ENCODE measurements around the gene C12orf76. TPM values are rescaled to one million over a fixed set of nuclear protein-coding genes. Genes with fewer than 3 reads are reported as not detected.

Gene C12orf76
- total and polyA plus RNA-seq, 2 of the 13 experiments (the other 11 are each of a cell fraction or from before 2014, with no cell fraction given) = 15.8 to 38.4 TPM

DNA sequence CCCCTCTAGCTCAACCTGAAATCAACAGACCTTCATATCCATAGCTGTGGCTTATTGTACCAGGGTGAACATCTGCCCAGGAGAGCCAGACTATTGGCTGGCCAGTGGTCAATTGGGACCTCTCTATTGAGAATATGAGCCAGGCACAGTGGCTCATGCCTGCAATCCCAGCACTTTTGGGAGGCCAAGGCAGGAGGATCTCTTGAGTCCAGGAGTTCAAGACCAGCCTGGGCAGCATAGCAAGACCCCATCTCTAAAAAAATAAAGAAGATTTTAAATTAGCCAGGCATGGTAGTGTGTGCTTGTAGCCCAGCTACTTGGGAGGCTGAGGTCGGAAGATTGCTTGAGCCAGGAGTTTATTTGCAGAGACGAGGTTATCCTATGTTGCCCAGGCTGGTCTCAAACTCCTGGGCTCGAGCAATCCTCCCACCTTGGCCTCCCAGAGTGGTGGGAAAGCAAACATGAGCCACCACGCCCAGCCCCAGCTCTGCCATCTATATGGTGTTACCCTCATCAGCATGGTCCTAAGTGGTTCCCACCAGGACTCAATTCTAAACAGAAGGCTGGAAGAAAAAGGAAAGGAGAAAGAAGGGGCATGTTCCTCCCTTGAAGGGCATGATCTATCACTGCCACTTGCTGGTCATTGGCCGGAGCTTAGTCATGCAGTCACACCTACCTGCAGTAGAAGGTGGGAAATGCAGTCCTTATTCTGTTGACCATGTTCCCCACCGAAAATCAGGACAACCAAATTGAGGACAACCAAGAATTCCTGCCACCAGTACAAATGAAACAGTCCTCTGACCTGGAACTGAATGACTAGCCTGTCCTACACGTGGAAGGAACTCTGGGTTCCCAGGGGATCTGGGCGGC lies 42.2 kb upstream of the C12orf76 start (continued):
- TF ChIP-seq, protein P1, sequence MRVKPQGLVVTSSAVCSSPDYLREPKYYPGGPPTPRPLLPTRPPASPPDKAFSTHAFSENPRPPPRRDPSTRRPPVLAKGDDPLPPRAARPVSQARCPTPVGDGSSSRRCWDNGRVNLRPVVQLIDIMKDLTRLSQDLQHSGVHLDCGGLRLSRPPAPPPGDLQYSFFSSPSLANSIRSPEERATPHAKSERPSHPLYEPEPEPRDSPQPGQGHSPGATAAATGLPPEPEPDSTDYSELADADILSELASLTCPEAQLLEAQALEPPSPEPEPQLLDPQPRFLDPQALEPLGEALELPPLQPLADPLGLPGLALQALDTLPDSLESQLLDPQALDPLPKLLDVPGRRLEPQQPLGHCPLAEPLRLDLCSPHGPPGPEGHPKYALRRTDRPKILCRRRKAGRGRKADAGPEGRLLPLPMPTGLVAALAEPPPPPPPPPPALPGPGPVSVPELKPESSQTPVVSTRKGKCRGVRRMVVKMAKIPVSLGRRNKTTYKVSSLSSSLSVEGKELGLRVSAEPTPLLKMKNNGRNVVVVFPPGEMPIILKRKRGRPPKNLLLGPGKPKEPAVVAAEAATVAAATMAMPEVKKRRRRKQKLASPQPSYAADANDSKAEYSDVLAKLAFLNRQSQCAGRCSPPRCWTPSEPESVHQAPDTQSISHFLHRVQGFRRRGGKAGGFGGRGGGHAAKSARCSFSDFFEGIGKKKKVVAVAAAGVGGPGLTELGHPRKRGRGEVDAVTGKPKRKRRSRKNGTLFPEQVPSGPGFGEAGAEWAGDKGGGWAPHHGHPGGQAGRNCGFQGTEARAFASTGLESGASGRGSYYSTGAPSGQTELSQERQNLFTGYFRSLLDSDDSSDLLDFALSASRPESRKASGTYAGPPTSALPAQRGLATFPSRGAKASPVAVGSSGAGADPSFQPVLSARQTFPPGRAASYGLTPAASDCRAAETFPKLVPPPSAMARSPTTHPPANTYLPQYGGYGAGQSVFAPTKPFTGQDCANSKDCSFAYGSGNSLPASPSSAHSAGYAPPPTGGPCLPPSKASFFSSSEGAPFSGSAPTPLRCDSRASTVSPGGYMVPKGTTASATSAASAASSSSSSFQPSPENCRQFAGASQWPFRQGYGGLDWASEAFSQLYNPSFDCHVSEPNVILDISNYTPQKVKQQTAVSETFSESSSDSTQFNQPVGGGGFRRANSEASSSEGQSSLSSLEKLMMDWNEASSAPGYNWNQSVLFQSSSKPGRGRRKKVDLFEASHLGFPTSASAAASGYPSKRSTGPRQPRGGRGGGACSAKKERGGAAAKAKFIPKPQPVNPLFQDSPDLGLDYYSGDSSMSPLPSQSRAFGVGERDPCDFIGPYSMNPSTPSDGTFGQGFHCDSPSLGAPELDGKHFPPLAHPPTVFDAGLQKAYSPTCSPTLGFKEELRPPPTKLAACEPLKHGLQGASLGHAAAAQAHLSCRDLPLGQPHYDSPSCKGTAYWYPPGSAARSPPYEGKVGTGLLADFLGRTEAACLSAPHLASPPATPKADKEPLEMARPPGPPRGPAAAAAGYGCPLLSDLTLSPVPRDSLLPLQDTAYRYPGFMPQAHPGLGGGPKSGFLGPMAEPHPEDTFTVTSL (CRISPR knock-in tag; IDR thresholded peaks at IDR 0.05; ENCODE audit: borderline replicate concordance) = no peak
- TF ChIP-seq, protein P2, sequence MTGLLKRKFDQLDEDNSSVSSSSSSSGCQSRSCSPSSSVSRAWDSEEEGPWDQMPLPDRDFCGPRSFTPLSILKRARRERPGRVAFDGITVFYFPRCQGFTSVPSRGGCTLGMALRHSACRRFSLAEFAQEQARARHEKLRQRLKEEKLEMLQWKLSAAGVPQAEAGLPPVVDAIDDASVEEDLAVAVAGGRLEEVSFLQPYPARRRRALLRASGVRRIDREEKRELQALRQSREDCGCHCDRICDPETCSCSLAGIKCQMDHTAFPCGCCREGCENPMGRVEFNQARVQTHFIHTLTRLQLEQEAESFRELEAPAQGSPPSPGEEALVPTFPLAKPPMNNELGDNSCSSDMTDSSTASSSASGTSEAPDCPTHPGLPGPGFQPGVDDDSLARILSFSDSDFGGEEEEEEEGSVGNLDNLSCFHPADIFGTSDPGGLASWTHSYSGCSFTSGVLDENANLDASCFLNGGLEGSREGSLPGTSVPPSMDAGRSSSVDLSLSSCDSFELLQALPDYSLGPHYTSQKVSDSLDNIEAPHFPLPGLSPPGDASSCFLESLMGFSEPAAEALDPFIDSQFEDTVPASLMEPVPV (CRISPR knock-in tag; IDR thresholded peaks at IDR 0.05) = no peak
- TF ChIP-seq, protein P3, sequence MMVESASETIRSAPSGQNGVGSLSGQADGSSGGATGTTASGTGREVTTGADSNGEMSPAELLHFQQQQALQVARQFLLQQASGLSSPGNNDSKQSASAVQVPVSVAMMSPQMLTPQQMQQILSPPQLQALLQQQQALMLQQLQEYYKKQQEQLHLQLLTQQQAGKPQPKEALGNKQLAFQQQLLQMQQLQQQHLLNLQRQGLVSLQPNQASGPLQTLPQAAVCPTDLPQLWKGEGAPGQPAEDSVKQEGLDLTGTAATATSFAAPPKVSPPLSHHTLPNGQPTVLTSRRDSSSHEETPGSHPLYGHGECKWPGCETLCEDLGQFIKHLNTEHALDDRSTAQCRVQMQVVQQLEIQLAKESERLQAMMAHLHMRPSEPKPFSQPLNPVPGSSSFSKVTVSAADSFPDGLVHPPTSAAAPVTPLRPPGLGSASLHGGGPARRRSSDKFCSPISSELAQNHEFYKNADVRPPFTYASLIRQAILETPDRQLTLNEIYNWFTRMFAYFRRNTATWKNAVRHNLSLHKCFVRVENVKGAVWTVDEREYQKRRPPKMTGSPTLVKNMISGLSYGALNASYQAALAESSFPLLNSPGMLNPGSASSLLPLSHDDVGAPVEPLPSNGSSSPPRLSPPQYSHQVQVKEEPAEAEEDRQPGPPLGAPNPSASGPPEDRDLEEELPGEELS (CRISPR knock-in tag; IDR thresholded peaks at IDR 0.05) = no peak
- TF ChIP-seq, protein P4, sequence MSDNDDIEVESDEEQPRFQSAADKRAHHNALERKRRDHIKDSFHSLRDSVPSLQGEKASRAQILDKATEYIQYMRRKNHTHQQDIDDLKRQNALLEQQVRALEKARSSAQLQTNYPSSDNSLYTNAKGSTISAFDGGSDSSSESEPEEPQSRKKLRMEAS (IDR thresholded peaks at IDR 0.05) = no peak
- TF ChIP-seq ADNP (CRISPR knock-in tag; IDR thresholded peaks at IDR 0.05) = peak; percentile 24; the same call in 1 of the 2 replicates
- TF ChIP-seq ZNF292 (CRISPR knock-in tag; IDR thresholded peaks at IDR 0.05; ENCODE audit: borderline replicate concordance, low read depth) = no peak
- TF ChIP-seq, protein P5, sequence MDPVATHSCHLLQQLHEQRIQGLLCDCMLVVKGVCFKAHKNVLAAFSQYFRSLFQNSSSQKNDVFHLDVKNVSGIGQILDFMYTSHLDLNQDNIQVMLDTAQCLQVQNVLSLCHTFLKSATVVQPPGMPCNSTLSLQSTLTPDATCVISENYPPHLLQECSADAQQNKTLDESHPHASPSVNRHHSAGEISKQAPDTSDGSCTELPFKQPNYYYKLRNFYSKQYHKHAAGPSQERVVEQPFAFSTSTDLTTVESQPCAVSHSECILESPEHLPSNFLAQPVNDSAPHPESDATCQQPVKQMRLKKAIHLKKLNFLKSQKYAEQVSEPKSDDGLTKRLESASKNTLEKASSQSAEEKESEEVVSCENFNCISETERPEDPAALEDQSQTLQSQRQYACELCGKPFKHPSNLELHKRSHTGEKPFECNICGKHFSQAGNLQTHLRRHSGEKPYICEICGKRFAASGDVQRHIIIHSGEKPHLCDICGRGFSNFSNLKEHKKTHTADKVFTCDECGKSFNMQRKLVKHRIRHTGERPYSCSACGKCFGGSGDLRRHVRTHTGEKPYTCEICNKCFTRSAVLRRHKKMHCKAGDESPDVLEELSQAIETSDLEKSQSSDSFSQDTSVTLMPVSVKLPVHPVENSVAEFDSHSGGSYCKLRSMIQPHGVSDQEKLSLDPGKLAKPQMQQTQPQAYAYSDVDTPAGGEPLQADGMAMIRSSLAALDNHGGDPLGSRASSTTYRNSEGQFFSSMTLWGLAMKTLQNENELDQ (CRISPR knock-in tag; IDR thresholded peaks at IDR 0.05; ENCODE audit: borderline replicate concordance) = no peak
- TF ChIP-seq ZNF556 (CRISPR knock-in tag; IDR thresholded peaks at IDR 0.05; ENCODE audit: borderline replicate concordance) = no peak
- TF ChIP-seq PHF20 (CRISPR knock-in tag; IDR thresholded peaks at IDR 0.05) = no peak
- TF ChIP-seq STAG1 (CRISPR knock-in tag; IDR thresholded peaks at IDR 0.05) = peak; percentile 11; the same call in 1 of the 2 replicates
- no peak for TF ChIP-seq ZNF354B (CRISPR knock-in tag; IDR thresholded peaks at IDR 0.05)
- TF ChIP-seq HDAC1 (CRISPR knock-in tag; IDR thresholded peaks at IDR 0.05) = no peak
- TF ChIP-seq CCDC6 (CRISPR knock-in tag; IDR thresholded peaks at IDR 0.05) = no peak

Measured in HepG2 (cell line).